ENCODE measurements around the gene FES.

The FES gene

DNA sequence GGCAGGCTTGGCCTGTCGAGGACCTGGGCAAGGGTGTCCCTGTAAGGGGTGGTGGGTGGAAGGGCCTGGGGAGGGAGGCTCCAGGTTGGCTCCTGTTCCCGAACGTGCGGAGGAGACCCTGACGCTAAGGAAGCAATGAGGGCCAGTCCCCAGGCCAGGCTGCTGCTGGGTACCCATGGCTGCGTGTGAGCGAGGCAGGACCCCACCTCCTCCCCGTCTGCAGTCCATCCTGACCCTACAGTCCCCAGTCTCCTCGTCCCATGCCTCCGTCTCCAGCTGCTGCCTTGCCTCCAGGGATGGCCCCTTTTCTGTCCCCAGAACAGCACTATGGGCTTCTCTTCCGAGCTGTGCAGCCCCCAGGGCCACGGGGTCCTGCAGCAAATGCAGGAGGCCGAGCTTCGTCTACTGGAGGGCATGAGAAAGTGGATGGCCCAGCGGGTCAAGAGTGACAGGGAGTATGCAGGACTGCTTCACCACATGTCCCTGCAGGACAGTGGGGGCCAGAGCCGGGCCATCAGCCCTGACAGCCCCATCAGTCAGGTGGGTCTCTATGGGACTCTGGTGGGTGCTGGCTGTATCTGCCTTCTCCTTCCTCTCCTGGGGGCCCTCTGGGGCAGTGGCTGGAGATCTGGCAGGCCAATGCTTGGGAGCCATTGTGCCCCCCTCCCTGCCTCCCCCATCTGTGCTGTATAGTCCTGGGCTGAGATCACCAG, 571 bp downstream of the FES start:
- Histone ChIP-seq H3K9ac (ENCODE audit: low read depth, low read length) (no peak overlapping the region), H3K36me3 (ENCODE audit: insufficient read depth, low read length) (peaks cover 19% of the 10 kb centered on the region), H3K27me3 (ENCODE audit: insufficient read depth, low read length, poor library complexity) (no peaks in the 10 kb centered on the region), H3K79me2 (ENCODE audit: insufficient read depth, low read length) (no peaks in the 10 kb centered on the region), H3K9me3 (ENCODE audit: insufficient read depth, low read length, severe bottlenecking) (no peaks in the 10 kb centered on the region), H4K20me1 (ENCODE audit: insufficient read depth, low read length) (peaks cover 6% of the 10 kb centered on the region; the same call in 1 of the 2 replicates), H3K4me3 (ENCODE audit: low read depth in 1 of 2, low read length in 2 of 2) (no peak overlapping the region), H3K4me1 (ENCODE audit: insufficient read depth, low read length) (peaks cover 9% of the 10 kb centered on the region), H3K27ac (ENCODE audit: low read length) (no peak overlapping the region), H2AFZ (ENCODE audit: low read depth, low read length) (no peak overlapping the region), H3K4me2 (ENCODE audit: insufficient read depth, low read length) (no peak overlapping the region)
- no peak for ATAC-seq (ENCODE audit: insufficient read depth, low read depth)
- no peak for TF ChIP-seq EZH2 (IDR thresholded peaks at IDR 0.05; ENCODE audit: borderline replicate concordance, low read depth, low read length, severe bottlenecking)
- TF ChIP-seq, protein P1, sequence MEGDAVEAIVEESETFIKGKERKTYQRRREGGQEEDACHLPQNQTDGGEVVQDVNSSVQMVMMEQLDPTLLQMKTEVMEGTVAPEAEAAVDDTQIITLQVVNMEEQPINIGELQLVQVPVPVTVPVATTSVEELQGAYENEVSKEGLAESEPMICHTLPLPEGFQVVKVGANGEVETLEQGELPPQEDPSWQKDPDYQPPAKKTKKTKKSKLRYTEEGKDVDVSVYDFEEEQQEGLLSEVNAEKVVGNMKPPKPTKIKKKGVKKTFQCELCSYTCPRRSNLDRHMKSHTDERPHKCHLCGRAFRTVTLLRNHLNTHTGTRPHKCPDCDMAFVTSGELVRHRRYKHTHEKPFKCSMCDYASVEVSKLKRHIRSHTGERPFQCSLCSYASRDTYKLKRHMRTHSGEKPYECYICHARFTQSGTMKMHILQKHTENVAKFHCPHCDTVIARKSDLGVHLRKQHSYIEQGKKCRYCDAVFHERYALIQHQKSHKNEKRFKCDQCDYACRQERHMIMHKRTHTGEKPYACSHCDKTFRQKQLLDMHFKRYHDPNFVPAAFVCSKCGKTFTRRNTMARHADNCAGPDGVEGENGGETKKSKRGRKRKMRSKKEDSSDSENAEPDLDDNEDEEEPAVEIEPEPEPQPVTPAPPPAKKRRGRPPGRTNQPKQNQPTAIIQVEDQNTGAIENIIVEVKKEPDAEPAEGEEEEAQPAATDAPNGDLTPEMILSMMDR (IDR thresholded peaks at IDR 0.05; ENCODE audit: borderline replicate concordance, extremely low read depth, low read length, poor library complexity, severe bottlenecking), result no peak
- no peak for DNase-seq

DNA sequence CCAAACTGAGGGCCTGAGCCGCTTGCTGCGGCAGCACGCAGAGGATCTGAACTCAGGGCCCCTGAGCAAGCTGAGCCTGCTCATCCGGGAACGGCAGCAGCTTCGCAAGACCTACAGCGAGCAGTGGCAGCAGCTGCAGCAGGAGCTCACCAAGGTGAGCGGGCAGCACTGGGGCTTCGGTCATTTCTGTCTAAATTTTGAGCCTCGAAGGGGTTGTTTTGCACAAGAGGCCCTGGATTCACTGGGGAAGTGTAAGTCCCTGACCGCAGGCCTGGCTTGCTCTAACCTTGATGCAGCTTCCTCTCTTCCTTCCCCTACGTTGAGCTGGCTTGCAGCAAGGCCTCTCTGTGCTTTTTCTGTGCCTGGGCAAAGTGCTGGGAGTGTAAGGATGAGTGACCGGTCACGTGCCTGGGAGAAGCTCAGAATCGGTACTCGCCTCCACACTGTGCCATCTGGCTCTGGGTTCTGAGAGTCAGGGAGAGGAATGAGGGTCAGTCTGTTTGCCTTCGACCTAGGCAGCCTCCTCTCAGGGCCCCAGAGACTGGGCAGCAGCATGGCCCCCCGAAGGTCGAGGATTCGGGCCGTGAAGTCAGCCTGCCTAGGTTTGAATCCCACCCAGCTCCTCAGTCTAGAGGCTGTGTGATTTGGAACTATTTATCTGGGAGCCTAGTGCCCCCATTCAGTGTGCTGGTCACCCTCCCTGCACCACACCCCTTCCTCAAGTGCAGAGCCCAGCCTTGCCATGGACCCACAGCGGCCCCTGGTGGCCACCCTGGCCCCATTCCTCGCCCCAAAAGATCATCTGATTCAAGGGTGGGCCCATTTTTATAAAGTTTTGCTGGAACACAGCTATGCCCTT, 1.4 kb downstream of the FES start:
- H2AFZ ChIP-seq (ENCODE audit: low read depth, low read length), result no peak overlapping the region
- ATAC-seq (ENCODE audit: insufficient read depth, low read depth) (peak; percentile 71), DNase-seq (peak; percentile 74)
- no peaks in the 10 kb centered on the region for H3K79me2 ChIP-seq (ENCODE audit: insufficient read depth, low read length)
- peaks cover 6% of the 10 kb centered on the region; the same call in 1 of the 2 replicates for H4K20me1 ChIP-seq (ENCODE audit: insufficient read depth, low read length)
- no peaks in the 10 kb centered on the region for H3K27me3 ChIP-seq (ENCODE audit: insufficient read depth, low read length, poor library complexity)
- H3K4me2 ChIP-seq (ENCODE audit: insufficient read depth, low read length), result no peak overlapping the region
- peaks cover 16% of the 10 kb centered on the region for H3K4me1 ChIP-seq (ENCODE audit: insufficient read depth, low read length)
- no peak for TF ChIP-seq EZH2 (IDR thresholded peaks at IDR 0.05; ENCODE audit: borderline replicate concordance, low read depth, low read length, severe bottlenecking)
- TF ChIP-seq, protein P1 (IDR thresholded peaks at IDR 0.05; ENCODE audit: borderline replicate concordance, extremely low read depth, low read length, poor library complexity, severe bottlenecking), result peak; percentile 90
- H3K9ac ChIP-seq (ENCODE audit: low read depth, low read length), result no peak overlapping the region
- H3K36me3 ChIP-seq (ENCODE audit: insufficient read depth, low read length), result peaks cover 11% of the 10 kb centered on the region
- no peak overlapping the region for H3K4me3 ChIP-seq (ENCODE audit: low read depth in 1 of 2, low read length in 2 of 2)
- H3K9me3 ChIP-seq (ENCODE audit: insufficient read depth, low read length, severe bottlenecking), result no peaks in the 10 kb centered on the region
- no peak overlapping the region for H3K27ac ChIP-seq (ENCODE audit: low read length)

DNA sequence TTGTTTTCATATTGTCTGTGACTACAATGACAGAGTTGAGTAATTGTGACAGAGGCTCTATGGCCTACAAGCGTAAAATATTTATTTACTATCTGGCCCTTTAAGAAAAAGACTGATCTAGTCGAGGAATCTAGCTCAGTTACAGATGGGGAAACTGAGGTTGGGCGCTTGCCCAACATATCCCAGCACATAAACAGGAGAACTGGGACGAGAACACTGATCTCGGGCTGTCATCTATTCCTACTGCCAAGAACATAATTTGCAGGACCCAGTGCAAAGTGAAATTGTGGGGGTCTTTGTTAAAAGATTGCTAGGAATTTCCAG, 1.9 kb downstream of the FES start:
- Histone ChIP-seq H3K27me3 (ENCODE audit: insufficient read depth, low read length, poor library complexity) (no peaks in the 10 kb centered on the region), H3K4me1 (ENCODE audit: insufficient read depth, low read length) (peaks cover 17% of the 10 kb centered on the region), H3K9ac (ENCODE audit: low read depth, low read length) (no peak overlapping the region), H3K27ac (ENCODE audit: low read length) (no peak overlapping the region), H3K4me3 (ENCODE audit: low read depth in 1 of 2, low read length in 2 of 2) (no peak overlapping the region), H3K9me3 (ENCODE audit: insufficient read depth, low read length, severe bottlenecking) (no peaks in the 10 kb centered on the region), H3K79me2 (ENCODE audit: insufficient read depth, low read length) (no peaks in the 10 kb centered on the region), H4K20me1 (ENCODE audit: insufficient read depth, low read length) (peaks cover 6% of the 10 kb centered on the region; the same call in 1 of the 2 replicates), H3K4me2 (ENCODE audit: insufficient read depth, low read length) (no peak overlapping the region), H2AFZ (ENCODE audit: low read depth, low read length) (no peak overlapping the region), H3K36me3 (ENCODE audit: insufficient read depth, low read length) (peaks cover 5% of the 10 kb centered on the region)
- TF ChIP-seq, protein P1 (IDR thresholded peaks at IDR 0.05; ENCODE audit: borderline replicate concordance, extremely low read depth, low read length, poor library complexity, severe bottlenecking), result no peak
- TF ChIP-seq EZH2 (IDR thresholded peaks at IDR 0.05; ENCODE audit: borderline replicate concordance, low read depth, low read length, severe bottlenecking), result no peak
- no peak for ATAC-seq (ENCODE audit: insufficient read depth, low read depth)
- DNase-seq, result no peak
